HepG2 (cell line): ENCODE results near the gene TM7SF3. TPM values are rescaled to one million over a fixed set of nuclear protein-coding genes. Genes with fewer than 3 reads are reported as not detected.

Experiments used
- ATAC-seq: fragments of 200-7000 bp; cut with Tn5 transposase; 3 replicates; pipeline ENCODE4 v1.9.1; 2020; ENCODE audit warnings: mild to moderate bottlenecking, moderate library complexity
- BruUV-seq: library from RNA; stranded (reverse); fragments of 400-500 nt; replicated peaks from 2 replicates; lab custom pipeline; 2021; lab: Mats Ljungman, UMichigan
- CTCF ChIA-PET: fragments of 300-600 bp; formaldehyde crosslinking; extraction: SDS; loops from one replicate; lab custom pipeline; 2021; ENCODE audit warnings: low total read pairs, inconsistent platforms, low intra/inter-chr PET ratio; lab: Yijun Ruan, JAX
- POLR2A ChIA-PET: fragments of 350-600 bp; sonication (Branson Sonifier 250); formaldehyde crosslinking; loops from one replicate; lab custom pipeline; 2020; ENCODE audit warnings: antibody characterized with exemption, inconsistent platforms; lab: Yijun Ruan, JAX
- DNase-seq: peaks from one replicate; pipeline ENCODE4 v3.0.0-alpha.2; 2015; ENCODE audit warnings: low spot score
- FAIRE-seq: peaks from 3 replicates; lab custom pipeline; 2011; peaks lifted over from hg19 to GRCh38; lab: Jason Lieb, UNC
- H2AFZ ChIP-seq: one replicate; pipeline ENCODE4 v1.6.1; 2011; ENCODE audit warnings: low read length, inconsistent platforms
- H3K27ac ChIP-seq: fragments of 300-600 bp; 3 replicates; pipeline ENCODE4 v1.8.0; 2011; ENCODE audit warnings: mixed run types, mild to moderate bottlenecking, mixed read lengths, low read length, inconsistent platforms; ENCODE audit not compliant: insufficient read depth; ENCODE audit errors: extremely low read length
- H3K27me3 ChIP-seq, 2 experiments: fragments of 200-600 bp in 1 of 2; 2 replicates in 1 of 2; 3 replicates in 1 of 2; pipeline versions ENCODE4 v1.6.0 to v1.8.0; 2011; ENCODE audit warnings: low read length in 2 of 2, mild to moderate bottlenecking in 2 of 2, moderate library complexity in 2 of 2, inconsistent platforms in 1 of 2; ENCODE audit not compliant: insufficient read depth in 2 of 2, control insufficient read depth in 1 of 2
- H3K36me3 ChIP-seq, 2 experiments: fragments of 200-600 bp in 1 of 2; replicated peaks in 1 of 2; 2 replicates in 1 of 2; 3 replicates in 1 of 2; pipeline versions ENCODE4 v1.5.1 to v1.8.0; 2011; ENCODE audit warnings: low read length in 2 of 2, inconsistent platforms in 1 of 2; ENCODE audit not compliant: insufficient read depth in 2 of 2, control insufficient read depth in 1 of 2
- H3K4me1 ChIP-seq: 2 replicates; pipeline ENCODE4 v1.5.1; 2012; ENCODE audit warnings: low read length, inconsistent platforms; ENCODE audit not compliant: insufficient read depth
- H3K4me2 ChIP-seq: 2 replicates; pipeline ENCODE4 v1.6.0; 2011; ENCODE audit warnings: low read depth, low read length, inconsistent platforms
- H3K4me3 ChIP-seq, 3 experiments: fragments of 200-600 bp in 1 of 3; sonication (generic), shearing (Covaris generic) in 1 of 3; replicated peaks in 1 of 3; 2 replicates each; pipeline ENCODE4 v1.5.1; 2011 to 2016; ENCODE audit warnings: low read length in 3 of 3, inconsistent platforms in 2 of 3, low read depth in 2 of 3, mild to moderate bottlenecking in 2 of 3, control low read depth in 1 of 3, mixed read lengths in 1 of 3; ENCODE audit not compliant: insufficient read depth in 1 of 3
- H3K79me2 ChIP-seq: one replicate; pipeline ENCODE4 v1.6.1; 2011; ENCODE audit warnings: low read length, inconsistent platforms; ENCODE audit not compliant: insufficient read depth
- H3K9ac ChIP-seq: 2 replicates; pipeline ENCODE4 v1.6.0; 2011; ENCODE audit warnings: mild to moderate bottlenecking, low read depth, low read length, inconsistent platforms; ENCODE audit not compliant: insufficient read depth
- H3K9me3 ChIP-seq: 2 replicates; pipeline ENCODE4 v1.5.1; 2012; ENCODE audit warnings: mild to moderate bottlenecking, low read length
- H4K20me1 ChIP-seq: 2 replicates; pipeline ENCODE4 v1.6.0; 2011; ENCODE audit warnings: inconsistent platforms, mild to moderate bottlenecking, low read length, moderate library complexity; ENCODE audit not compliant: insufficient read depth
- ARNTL ChIP-seq: sonication (generic); formaldehyde crosslinking; IDR thresholded peaks from 2 replicates; pipeline ENCODE4 v1.4.0; 2020; ENCODE audit warnings: mild to moderate bottlenecking, missing genetic modification reagents
- HBP1 ChIP-seq: IDR thresholded peaks from 2 replicates; pipeline ENCODE4 v1.6.1; 2016; ENCODE audit warnings: low read depth, control low read depth
- MAFF ChIP-seq: IDR thresholded peaks from 2 replicates; pipeline ENCODE4 v1.6.1; 2011; ENCODE audit warnings: low read depth, low read length, improper control_type of control experiment
- MAFK ChIP-seq, 2 experiments: IDR thresholded peaks in 1 of 2; conservative IDR thresholded peaks in 1 of 2; 2 replicates each; pipeline ENCODE4 v1.6.1; 2011; ENCODE audit warnings: improper control_type of control experiment in 2 of 2, low read length in 2 of 2
- NR2F6 ChIP-seq, 2 experiments: IDR thresholded peaks; 2 replicates each; pipeline ENCODE4 v1.6.1; 2016; ENCODE audit warnings: antibody characterized with exemption in 1 of 2, mild to moderate bottlenecking in 1 of 2
- ZKSCAN8 ChIP-seq: IDR thresholded peaks from 2 replicates; pipeline ENCODE4 v1.6.1; 2016; ENCODE audit warnings: borderline replicate concordance, missing genetic modification reagents, missing compliant biosample characterization
- ZNF275 ChIP-seq: sonication (generic); formaldehyde crosslinking; IDR thresholded peaks from 2 replicates; pipeline ENCODE4 v1.8.0; 2022; ENCODE audit warnings: missing genetic modification reagents, mild to moderate bottlenecking, inconsistent platforms, borderline replicate concordance
- ZNF879 ChIP-seq: sonication (generic); formaldehyde crosslinking; IDR thresholded peaks from 2 replicates; pipeline ENCODE4 v1.8.1; 2023; ENCODE audit warnings: missing genetic modification reagents
- ZSCAN21 ChIP-seq: sonication (generic); formaldehyde crosslinking; IDR thresholded peaks from 2 replicates; pipeline ENCODE4 v1.8.0; 2022; ENCODE audit warnings: mild to moderate bottlenecking, missing genetic modification reagents, moderate library complexity, borderline replicate concordance
- WGBS: methylation state at CpG from one replicate; pipeline ENCODE4 v1.1.6; 2017; ENCODE audit warnings: low lambda C conversion rate; 5-methylcytosine and 5-hydroxymethylcytosine counted together
- in situ Hi-C: cut with HindIII; loops from 2 replicates; pipeline ENCODE4 v1.10.0; 2017; ENCODE audit warnings: low pct_unique_long_range_greater_than_20kb; ENCODE audit not compliant: extremely low pct_ligation_motif_present
- intact Hi-C: fragments of 100-400 bp; cut with micrococcal nuclease; formaldehyde crosslinking; loops from one replicate; pipeline ENCODE4 v1.10.0; 2022; ENCODE audit not compliant: unreplicated experiment
- polyA plus RNA-seq, 8 experiments: library from polyadenylated mRNA; depleted of rRNA in 3 of 8; stranded (reverse) in 7 of 8; unstranded in 1 of 8; fragments of >200 nt; fragmentation: Illumina TruSeq in 4 of 8; extraction: Trizol in 4 of 8; gene quantifications; 2 replicates each; pipeline versions ENCODE4 v1.2.1 to v1.2.3, GENCODE V29; 2011 to 2016; ENCODE audit warnings: low read depth in 4 of 8, missing spikeins in 1 of 8, mixed read lengths in 1 of 8; ENCODE audit not compliant: insufficient read depth in 1 of 8
- total RNA-seq, 5 experiments: library from RNA; depleted of rRNA; stranded (reverse); fragments of >200 nt; fragmentation: Illumina TruSeq; extraction: Trizol; gene quantifications; 2 replicates each; pipeline ENCODE4 v1.2.3, GENCODE V29; 2016; ENCODE audit warnings: low read depth in 1 of 5
- TF ChIP-seq, protein P1 (sequence below): sonication (generic); formaldehyde crosslinking; IDR thresholded peaks from 2 replicates; pipeline ENCODE4 v1.5.1; 2020; ENCODE audit warnings: mild to moderate bottlenecking, missing genetic modification reagents, moderate library complexity

The TM7SF3 gene
- total and polyA plus RNA-seq, 2 of the 13 experiments (the other 11 are each of a cell fraction or from before 2014, with no cell fraction given), result 116 to 142 TPM

GRCh38 chr12:27005495-27005894, 8.7 kb downstream of the TM7SF3 start:
- Histone ChIP-seq H3K9ac (no peak overlapping the region), H2AFZ (no peak overlapping the region), H3K27ac (no peak overlapping the region), H4K20me1 (no peaks in the 10 kb centered on the region; the same call in 1 of the 2 replicates), H3K4me1 (peaks cover 68% of the 10 kb centered on the region), H3K36me3 (no peaks in the 10 kb centered on the region; a peak in 2 of 5 replicates), H3K9me3 (no peaks in the 10 kb centered on the region), H3K4me2 (no peak overlapping the region), H3K4me3 (no peak overlapping the region), H3K27me3 (no peaks in the 10 kb centered on the region), H3K79me2 (peaks cover 60% of the 10 kb centered on the region)
- DNase-seq (no peak), ATAC-seq (no peak), FAIRE-seq (no peak)
- intact Hi-C loops (no loop called here), in situ Hi-C loops (no loop called here)
- WGBS, result 99% methylated on average over 2 of the region's 2 CpGs
- ChIA-PET CTCF (no interaction called here), POLR2A (interaction anchor here (0.6 to 1.6 kb wide), 2 partner anchors 14 to 17 kb away, joined by 3 to 5 read pairs; partner anchors contain the start of gene MED21)
- no TSS peak for BruUV-seq
- TF ChIP-seq MAFF (peak; percentile 65), ARNTL (CRISPR knock-in tag) (no peak), ZKSCAN8 (no peak), MAFK (conservative IDR thresholded peaks at IDR 0.05 in 1 of 2, IDR thresholded peaks at IDR 0.05 in 1 of 2; ENCODE audit: low read length in 2 of 2) (peak; percentile 72 to 86), ZNF879 (CRISPR knock-in tag) (no peak), ZSCAN21 (CRISPR knock-in tag) (no peak), HBP1 (CRISPR knock-in tag) (no peak), NR2F6 (IDR thresholded peaks at IDR 0.05) (no peak), NR2F6 (CRISPR knock-in tag; IDR thresholded peaks at IDR 0.05) (no peak), ZNF275 (CRISPR knock-in tag) (no peak)
- TF ChIP-seq, protein P1, sequence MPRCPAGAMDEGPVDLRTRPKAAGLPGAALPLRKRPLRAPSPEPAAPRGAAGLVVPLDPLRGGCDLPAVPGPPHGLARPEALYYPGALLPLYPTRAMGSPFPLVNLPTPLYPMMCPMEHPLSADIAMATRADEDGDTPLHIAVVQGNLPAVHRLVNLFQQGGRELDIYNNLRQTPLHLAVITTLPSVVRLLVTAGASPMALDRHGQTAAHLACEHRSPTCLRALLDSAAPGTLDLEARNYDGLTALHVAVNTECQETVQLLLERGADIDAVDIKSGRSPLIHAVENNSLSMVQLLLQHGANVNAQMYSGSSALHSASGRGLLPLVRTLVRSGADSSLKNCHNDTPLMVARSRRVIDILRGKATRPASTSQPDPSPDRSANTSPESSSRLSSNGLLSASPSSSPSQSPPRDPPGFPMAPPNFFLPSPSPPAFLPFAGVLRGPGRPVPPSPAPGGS (CRISPR knock-in tag), result no peak
- TF ChIP-seq, all 625 proteins: peak for 2
